AG09309 (cell line): ENCODE data around the gene SHKBP1.
"Not testable (repeated sequence)": the region's sequence is repeated elsewhere in the genome, so short reads cannot be mapped to it uniquely, and the experiment has no call there.

Experiments
- DNase-seq: peaks from one replicate; pipeline ENCODE4 v3.0.0-alpha.2; 2010; ENCODE audit warnings: low read depth
- H3K4me3 ChIP-seq: 2 replicates; pipeline ENCODE4 v1.5.1; 2011; ENCODE audit warnings: mild to moderate bottlenecking, low read depth, low read length, moderate library complexity; ENCODE audit not compliant: control insufficient read depth
- TF ChIP-seq, protein P1 (sequence below): IDR thresholded peaks from 2 replicates; pipeline ENCODE4 v1.5.1; 2011; ENCODE audit warnings: mild to moderate bottlenecking, low read depth, low read length, inconsistent platforms; ENCODE audit not compliant: insufficient read depth, control insufficient read depth; ENCODE audit errors: missing control alignments

SHKBP1 gene

GRCh38 chr19:40619333-40620160 is 42.9 kb downstream of the SHKBP1 start:
- TF ChIP-seq, protein P1, sequence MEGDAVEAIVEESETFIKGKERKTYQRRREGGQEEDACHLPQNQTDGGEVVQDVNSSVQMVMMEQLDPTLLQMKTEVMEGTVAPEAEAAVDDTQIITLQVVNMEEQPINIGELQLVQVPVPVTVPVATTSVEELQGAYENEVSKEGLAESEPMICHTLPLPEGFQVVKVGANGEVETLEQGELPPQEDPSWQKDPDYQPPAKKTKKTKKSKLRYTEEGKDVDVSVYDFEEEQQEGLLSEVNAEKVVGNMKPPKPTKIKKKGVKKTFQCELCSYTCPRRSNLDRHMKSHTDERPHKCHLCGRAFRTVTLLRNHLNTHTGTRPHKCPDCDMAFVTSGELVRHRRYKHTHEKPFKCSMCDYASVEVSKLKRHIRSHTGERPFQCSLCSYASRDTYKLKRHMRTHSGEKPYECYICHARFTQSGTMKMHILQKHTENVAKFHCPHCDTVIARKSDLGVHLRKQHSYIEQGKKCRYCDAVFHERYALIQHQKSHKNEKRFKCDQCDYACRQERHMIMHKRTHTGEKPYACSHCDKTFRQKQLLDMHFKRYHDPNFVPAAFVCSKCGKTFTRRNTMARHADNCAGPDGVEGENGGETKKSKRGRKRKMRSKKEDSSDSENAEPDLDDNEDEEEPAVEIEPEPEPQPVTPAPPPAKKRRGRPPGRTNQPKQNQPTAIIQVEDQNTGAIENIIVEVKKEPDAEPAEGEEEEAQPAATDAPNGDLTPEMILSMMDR, result no peak
- no peak for DNase-seq
- no peak overlapping the region for H3K4me3 ChIP-seq

- DNase-seq, result no peak
- no peak overlapping the region for H3K4me3 ChIP-seq
- TF ChIP-seq, protein P1, result no peak
These were observed 43.5 kb downstream of the SHKBP1 start for GRCh38 chr19:40620161-40620485.

- TF ChIP-seq, protein P1, result no peak
- H3K4me3 ChIP-seq, result no peak overlapping the region
- DNase-seq, result no peak
These were observed 44.6 kb downstream of the SHKBP1 start for GRCh38 chr19:40621283-40621682.

- no peak for DNase-seq
- TF ChIP-seq, protein P1, result no peak
- H3K4me3 ChIP-seq, result no peak overlapping the region
These were observed 45.5 kb downstream of the SHKBP1 start for GRCh38 chr19:40621966-40622772.

- DNase-seq, result no peak
- TF ChIP-seq, protein P1, result no peak
- H3K4me3 ChIP-seq, result no peak overlapping the region
These were observed 46.1 kb downstream of the SHKBP1 start for GRCh38 chr19:40622773-40623075.

DNA sequence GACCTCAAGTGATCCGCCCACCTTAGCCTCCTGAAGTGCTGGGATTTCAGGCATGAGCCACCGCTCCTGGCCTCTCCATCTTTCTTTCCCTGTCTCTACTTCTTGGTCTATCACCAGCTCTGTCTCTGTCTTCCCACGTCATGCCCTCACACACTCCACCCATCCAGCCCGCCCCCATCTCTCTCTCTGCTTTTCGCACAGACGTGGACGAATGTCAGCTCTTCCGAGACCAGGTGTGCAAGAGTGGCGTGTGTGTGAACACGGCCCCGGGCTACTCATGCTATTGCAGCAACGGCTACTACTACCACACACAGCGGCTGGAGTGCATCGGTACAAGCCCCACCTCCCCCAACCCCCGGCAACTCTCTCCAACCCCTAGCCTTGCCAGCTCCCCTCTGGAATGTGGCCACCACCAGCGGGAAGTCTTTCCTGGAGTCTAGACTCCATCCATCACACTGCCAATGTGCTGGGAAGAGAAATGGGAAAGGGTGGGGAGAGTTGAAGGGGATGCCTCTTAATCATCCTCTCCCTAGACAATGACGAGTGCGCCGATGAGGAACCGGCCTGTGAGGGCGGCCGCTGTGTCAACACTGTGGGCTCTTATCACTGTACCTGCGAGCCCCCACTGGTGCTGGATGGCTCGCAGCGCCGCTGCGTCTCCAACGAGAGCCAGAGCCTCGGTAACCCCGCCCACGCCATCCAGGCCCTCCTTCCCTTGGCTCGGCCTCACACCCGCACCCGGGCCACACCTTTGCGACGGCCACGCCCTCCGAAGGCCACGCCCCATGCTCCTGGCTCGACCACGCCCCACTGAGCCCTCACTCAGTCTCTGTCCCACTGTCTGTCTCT is 47.0 kb downstream of the SHKBP1 start:
- H3K4me3 ChIP-seq, result no peak overlapping the region
- DNase-seq, result no peak
- TF ChIP-seq, protein P1, result no peak

DNA sequence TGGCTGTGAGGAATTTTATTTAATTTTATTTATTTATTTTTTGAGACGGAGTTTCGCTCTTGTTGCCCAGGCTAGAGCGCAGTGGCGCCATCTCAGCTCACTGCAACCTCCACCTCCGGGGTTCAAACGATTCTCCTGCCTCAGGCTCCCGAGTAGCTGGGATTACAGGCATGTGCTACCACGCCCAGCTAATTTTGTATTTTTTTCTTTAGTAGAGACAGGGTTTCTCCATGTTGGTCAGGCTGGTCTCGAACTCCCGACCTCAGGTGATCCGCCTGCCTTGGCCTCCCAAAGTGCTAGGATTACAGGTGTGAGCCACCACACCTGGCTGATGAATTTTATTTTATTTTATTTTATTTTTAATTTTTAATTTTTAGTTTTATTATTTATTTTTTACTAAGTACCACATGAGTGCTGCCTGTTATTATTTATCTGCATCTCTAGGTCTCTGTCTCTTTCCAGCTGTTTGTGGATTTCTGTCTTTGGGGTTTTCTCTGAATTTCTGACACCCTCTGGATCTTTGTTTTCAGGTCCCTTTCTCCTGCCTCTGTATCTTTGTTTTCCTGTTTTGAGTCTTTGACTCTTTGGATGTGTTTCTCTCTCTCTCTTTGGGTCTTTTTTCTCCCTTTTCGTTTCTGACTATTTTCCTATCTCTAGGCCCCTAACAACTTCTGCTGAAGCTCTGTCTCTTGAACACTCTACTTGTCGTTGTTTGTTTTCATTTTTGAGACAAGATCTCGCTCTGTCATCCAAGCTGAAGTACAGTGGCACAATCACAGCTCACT is 47.9 kb downstream of the SHKBP1 start:
- not testable (repeated sequence) for DNase-seq, H3K4me3 ChIP-seq
